ENCODE measurements around the gene CPXM2. TPM values are rescaled to one million over a fixed set of nuclear protein-coding genes. Genes with fewer than 3 reads are reported as not detected.

The CPXM2 gene
- total RNA-seq, 5 donors from 2014 or later (not counting 1 experiment from before 2014, with no cell fraction given), result not detected

DNA sequence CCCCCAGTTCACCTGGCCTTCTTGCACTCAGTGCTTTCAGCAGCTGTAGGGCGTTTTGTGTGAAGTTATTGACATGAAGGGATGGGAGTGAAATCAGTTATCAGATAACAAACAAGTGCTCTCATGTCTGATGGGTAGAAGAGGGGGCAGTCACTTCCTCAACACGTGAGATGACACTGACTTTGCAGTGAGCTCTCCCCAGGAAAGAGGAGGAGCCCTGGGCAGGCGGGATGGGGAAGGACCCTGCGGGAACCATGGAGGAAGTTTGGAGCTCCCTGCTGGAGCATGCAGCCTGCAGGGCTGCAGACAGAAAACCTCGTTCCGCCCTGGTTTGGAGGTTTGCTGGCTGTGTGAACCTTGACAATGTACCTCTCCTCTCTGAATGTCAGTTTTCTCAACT, 186.8 kb downstream of the CPXM2 start:
- H3K4me3 ChIP-seq (ENCODE audit: control insufficient read depth in 1 of 2, extremely low read depth in 1 of 2, low read length in 1 of 2), result no peak overlapping the region
- no peaks in the 10 kb centered on the region for H3K9me3 ChIP-seq
- ATAC-seq (replicated peaks in 1 of 4) (no peak), DNase-seq (no peak)
- H3K27me3 Mint-ChIP-seq, result peaks cover 5 to 6% of the 10 kb centered on the region in 2 donors
- WGBS (ENCODE audit: insufficient coverage), result 0% methylated on average over 1 of the region's 6 CpGs
- no peak overlapping the region for H3K27ac ChIP-seq (ENCODE audit: low read length)
- ChIA-PET POLR2A (no interaction called here), CTCF (no interaction called here)
- no peak overlapping the region for H3K27ac Mint-ChIP-seq
- H3K4me3 Mint-ChIP-seq, result no peak overlapping the region
- peaks cover 0 to 3% of the 10 kb centered on the region in 2 experiments for H3K27me3 ChIP-seq (replicated peaks in 1 of 2; ENCODE audit: control insufficient read depth in 2 of 2, extremely low read depth in 1 of 2, insufficient read depth in 2 of 2, low read length in 1 of 2)
- no peaks in the 10 kb centered on the region for H3K4me1 Mint-ChIP-seq
- no peaks in the 10 kb centered on the region for H3K36me3 ChIP-seq (ENCODE audit: control insufficient read depth in 2 of 2, extremely low read depth in 1 of 2, insufficient read depth in 1 of 2, low read length in 1 of 2)
- no peaks in the 10 kb centered on the region for H3K4me1 ChIP-seq (ENCODE audit: control insufficient read depth in 1 of 2, extremely low read depth in 1 of 2, insufficient read depth in 2 of 2, low read length in 2 of 2)
- no peaks in the 10 kb centered on the region for H3K9me3 Mint-ChIP-seq
- no peaks in the 10 kb centered on the region for H3K36me3 Mint-ChIP-seq

- no peaks in the 10 kb centered on the region for H3K36me3 ChIP-seq (ENCODE audit: control insufficient read depth in 2 of 2, extremely low read depth in 1 of 2, insufficient read depth in 1 of 2, low read length in 1 of 2)
- H3K4me1 ChIP-seq (ENCODE audit: control insufficient read depth in 1 of 2, extremely low read depth in 1 of 2, insufficient read depth in 2 of 2, low read length in 2 of 2), result no peaks in the 10 kb centered on the region
- no peaks in the 10 kb centered on the region for H3K36me3 Mint-ChIP-seq
- no peak overlapping the region for H3K4me3 Mint-ChIP-seq
- peaks cover 5 to 9% of the 10 kb centered on the region in 2 donors for H3K27me3 Mint-ChIP-seq
- ChIA-PET POLR2A (no interaction called here), CTCF (no interaction called here)
- H3K27me3 ChIP-seq (replicated peaks in 1 of 2; ENCODE audit: control insufficient read depth in 2 of 2, extremely low read depth in 1 of 2, insufficient read depth in 2 of 2, low read length in 1 of 2), result peaks cover 0 to 3% of the 10 kb centered on the region in 2 experiments
- no peak for ATAC-seq (replicated peaks in 1 of 4)
- H3K9me3 Mint-ChIP-seq, result no peaks in the 10 kb centered on the region
- no peak overlapping the region for H3K27ac ChIP-seq (ENCODE audit: low read length)
- DNase-seq, result no peak
- H3K27ac Mint-ChIP-seq, result no peak overlapping the region
- H3K9me3 ChIP-seq, result no peaks in the 10 kb centered on the region
- whole genome bisulfite sequencing (ENCODE audit: insufficient coverage), result 84% methylated on average over 5 of the region's 8 CpGs
- no peak overlapping the region for H3K4me3 ChIP-seq (ENCODE audit: control insufficient read depth in 1 of 2, extremely low read depth in 1 of 2, low read length in 1 of 2)
- H3K4me1 Mint-ChIP-seq, result no peaks in the 10 kb centered on the region
Measured at GRCh38 chr10:123704076-123704475, 187.5 kb downstream of the CPXM2 start.

- Mint-ChIP-seq H3K27ac (no peak overlapping the region), H3K9me3 (no peaks in the 10 kb centered on the region), H3K4me1 (no peaks in the 10 kb centered on the region), H3K36me3 (no peaks in the 10 kb centered on the region), H3K27me3 (peaks cover 4 to 13% of the 10 kb centered on the region in 2 donors), H3K4me3 (no peak overlapping the region)
- H3K4me1 ChIP-seq (ENCODE audit: control insufficient read depth in 1 of 2, extremely low read depth in 1 of 2, insufficient read depth in 2 of 2, low read length in 2 of 2), result no peaks in the 10 kb centered on the region
- ChIA-PET CTCF (no interaction called here), POLR2A (no interaction called here)
- no peaks in the 10 kb centered on the region for H3K36me3 ChIP-seq (ENCODE audit: control insufficient read depth in 2 of 2, extremely low read depth in 1 of 2, insufficient read depth in 1 of 2, low read length in 1 of 2)
- ATAC-seq (replicated peaks in 1 of 4), result no peak
- H3K27me3 ChIP-seq (replicated peaks in 1 of 2; ENCODE audit: control insufficient read depth in 2 of 2, extremely low read depth in 1 of 2, insufficient read depth in 2 of 2, low read length in 1 of 2), result peaks cover 0 to 6% of the 10 kb centered on the region in 2 experiments
- H3K27ac ChIP-seq (ENCODE audit: low read length), result no peak overlapping the region
- no peak overlapping the region for H3K4me3 ChIP-seq (ENCODE audit: control insufficient read depth in 1 of 2, extremely low read depth in 1 of 2, low read length in 1 of 2)
- no peaks in the 10 kb centered on the region for H3K9me3 ChIP-seq
- 69% methylated on average over 5 of the region's 6 CpGs for WGBS (ENCODE audit: insufficient coverage)
- no peak for DNase-seq
Measured at GRCh38 chr10:123703195-123703790, 188.3 kb downstream of the CPXM2 start.

Other genes starting within 250 kb of the CPXM2 start
- gene GPR26, start 225.5 kb downstream of the CPXM2 start, total RNA-seq, result not detected
- gene CHST15, start 201.8 kb upstream of the CPXM2 start, total RNA-seq, result 1 to 10 TPM in 4 of 5 donors, under 1 TPM in 1; 0.95 to 4.2 (median 1.3) TPM

Measured in T-cell (primary cell).